Transverse colon (tissue), 4 donors: ENCODE results near the gene HLA-DOA.

Experiments used
- EP300 ChIP-seq: sonication (generic); formaldehyde crosslinking; IDR thresholded peaks from one replicate; pipeline ENCODE4 v1.6.1; 2017; ENCODE audit warnings: antibody characterized with exemption, low read depth
- POLR2A ChIP-seq: fragments of 450-650 bp; IDR thresholded peaks from one replicate; pipeline ENCODE4 v1.6.1; 2016; ENCODE audit warnings: antibody characterized with exemption, mild to moderate bottlenecking, moderate library complexity
- POLR2AphosphoS5 ChIP-seq, 3 donors: sonication (generic); formaldehyde crosslinking; IDR thresholded peaks; one replicate each; pipeline ENCODE4 v1.6.1; 2016; ENCODE audit warnings: antibody characterized with exemption in 3 of 3
- TF ChIP-seq, protein P1 (sequence below), 5 experiments: fragments of 200-600 bp in 3 of 5; fragments of 450-650 bp in 2 of 5; sonication (generic) in 3 of 5; IDR thresholded peaks; 1 replicate in 2 of 5; 2 replicates in 3 of 5; pipeline ENCODE4 v1.5.1; 2016 to 2017; ENCODE audit warnings: antibody characterized with exemption in 5 of 5, inconsistent platforms in 3 of 5, mild to moderate bottlenecking in 2 of 5, moderate library complexity in 1 of 5

DNA sequence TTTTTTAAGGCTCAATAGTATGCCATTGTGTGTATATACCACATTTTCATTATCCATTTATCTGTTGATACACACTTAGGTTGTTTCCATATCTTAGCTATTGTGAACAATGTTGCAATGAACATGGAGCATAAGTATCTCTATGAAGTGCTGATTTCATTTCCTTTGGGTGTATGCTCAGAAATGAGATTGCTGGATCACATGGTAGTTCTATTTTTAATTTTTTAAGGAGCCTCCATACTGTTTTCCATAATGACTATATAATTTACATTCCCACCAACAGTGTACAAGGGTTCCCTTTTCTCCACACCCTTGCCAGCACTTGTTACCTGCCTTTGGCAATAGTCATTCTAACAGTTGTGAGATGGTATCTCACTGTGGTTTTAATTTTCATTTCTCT is 15.1 kb upstream of the HLA-DOA start:
- TF ChIP-seq POLR2A (no peak), EP300 (no peak), POLR2AphosphoS5 (IDR thresholded peaks at IDR 0.05) (no peak)
- TF ChIP-seq, protein P1, sequence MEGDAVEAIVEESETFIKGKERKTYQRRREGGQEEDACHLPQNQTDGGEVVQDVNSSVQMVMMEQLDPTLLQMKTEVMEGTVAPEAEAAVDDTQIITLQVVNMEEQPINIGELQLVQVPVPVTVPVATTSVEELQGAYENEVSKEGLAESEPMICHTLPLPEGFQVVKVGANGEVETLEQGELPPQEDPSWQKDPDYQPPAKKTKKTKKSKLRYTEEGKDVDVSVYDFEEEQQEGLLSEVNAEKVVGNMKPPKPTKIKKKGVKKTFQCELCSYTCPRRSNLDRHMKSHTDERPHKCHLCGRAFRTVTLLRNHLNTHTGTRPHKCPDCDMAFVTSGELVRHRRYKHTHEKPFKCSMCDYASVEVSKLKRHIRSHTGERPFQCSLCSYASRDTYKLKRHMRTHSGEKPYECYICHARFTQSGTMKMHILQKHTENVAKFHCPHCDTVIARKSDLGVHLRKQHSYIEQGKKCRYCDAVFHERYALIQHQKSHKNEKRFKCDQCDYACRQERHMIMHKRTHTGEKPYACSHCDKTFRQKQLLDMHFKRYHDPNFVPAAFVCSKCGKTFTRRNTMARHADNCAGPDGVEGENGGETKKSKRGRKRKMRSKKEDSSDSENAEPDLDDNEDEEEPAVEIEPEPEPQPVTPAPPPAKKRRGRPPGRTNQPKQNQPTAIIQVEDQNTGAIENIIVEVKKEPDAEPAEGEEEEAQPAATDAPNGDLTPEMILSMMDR (IDR thresholded peaks at IDR 0.05): no peak
